Posterior cingulate gyrus (tissue), 11 donors: ENCODE measurements around the gene TEKT1.
"Not testable (repeated sequence)": the region's sequence is repeated elsewhere in the genome, so short reads cannot be mapped to it uniquely, and the experiment has no call there.

Source experiments
- DNase-seq, 10 donors: peaks; one replicate each; pipeline versions ENCODE4 v3.0.0 to v3.0.0-alpha.2; 2020 to 2021; ENCODE audit warnings: mixed read lengths in 3 of 10
- intact Hi-C: fragments of 100-400 bp; cut with DNase I; formaldehyde crosslinking; loops from one replicate; pipeline ENCODE4 v1.15.1; 2023

TEKT1 gene

GRCh38 chr17:6823011-6823442 lies 8.5 kb downstream of the TEKT1 start:
- intact Hi-C loops: no loop called here
- DNase-seq: no peak

GRCh38 chr17:6818938-6819337 lies 12.6 kb downstream of the TEKT1 start:
- intact Hi-C loops: no loop called here

GRCh38 chr17:6816368-6816767 lies 15.2 kb downstream of the TEKT1 start:
- intact Hi-C loops, DNase-seq: not testable (repeated sequence)

More at GRCh38 chr17:6818938-6819337, 12.6 kb downstream of the TEKT1 start:
- DNase-seq: no peak

- intact Hi-C loops: no loop called here
- DNase-seq: no peak
These were observed 15.8 kb downstream of the TEKT1 start for GRCh38 chr17:6815775-6816174.

- DNase-seq: no peak
- intact Hi-C loops: no loop called here
These were observed 19.2 kb downstream of the TEKT1 start for GRCh38 chr17:6812295-6812694.

- intact Hi-C loops: no loop called here
- no peak for DNase-seq
These were observed 20.0 kb downstream of the TEKT1 start for GRCh38 chr17:6811510-6811909.

- DNase-seq: no peak
- intact Hi-C loops: no loop called here
These were observed 31.0 kb downstream of the TEKT1 start for GRCh38 chr17:6800422-6801027.

GRCh38 chr17:6799738-6800137 lies 31.8 kb downstream of the TEKT1 start:
- no peak for DNase-seq
- intact Hi-C loops: no loop called here

GRCh38 chr17:6797718-6798351 lies 33.7 kb downstream of the TEKT1 start:
- intact Hi-C loops: no loop called here
- DNase-seq: no peak

- DNase-seq: no peak
- intact Hi-C loops: no loop called here
These were observed 34.5 kb downstream of the TEKT1 start for GRCh38 chr17:6796887-6797490.

GRCh38 chr17:6796017-6796886 lies 35.3 kb downstream of the TEKT1 start:
- DNase-seq: no peak
- intact Hi-C loops: no loop called here

- no peak for DNase-seq
- intact Hi-C loops: no loop called here
These were observed 37.6 kb downstream of the TEKT1 start for GRCh38 chr17:6793748-6794493.

- intact Hi-C loops: no loop called here
- DNase-seq: no peak
These were observed 42.4 kb downstream of the TEKT1 start for GRCh38 chr17:6789146-6789545.

GRCh38 chr17:6787081-6787693 lies 44.3 kb downstream of the TEKT1 start:
- intact Hi-C loops: no loop called here

GRCh38 chr17:6786618-6787017 lies 44.9 kb downstream of the TEKT1 start:
- intact Hi-C loops: no loop called here
- DNase-seq: no peak

More at GRCh38 chr17:6787081-6787693, 44.3 kb downstream of the TEKT1 start:
- DNase-seq: no peak

GRCh38 chr17:6782244-6782643 lies 49.3 kb downstream of the TEKT1 start:
- intact Hi-C loops: no loop called here
- no peak for DNase-seq

GRCh38 chr17:6780886-6781285 lies 50.6 kb downstream of the TEKT1 start:
- no peak for DNase-seq

GRCh38 chr17:6780001-6780400 lies 51.5 kb downstream of the TEKT1 start:
- DNase-seq: no peak
- intact Hi-C loops: no loop called here

More at GRCh38 chr17:6780886-6781285, 50.6 kb downstream of the TEKT1 start:
- intact Hi-C loops: no loop called here

GRCh38 chr17:6779411-6779810 lies 52.1 kb downstream of the TEKT1 start:
- DNase-seq: no peak
- intact Hi-C loops: no loop called here

GRCh38 chr17:6775871-6776405 lies 55.6 kb downstream of the TEKT1 start, which contains the start of gene FBXO39:
TSS of gene FBXO39 (plus strand) at chr17:6776215. CDS start at chr17:6779869, 3,654 bp downstream.
- intact Hi-C loops: no loop called here
- DNase-seq: peak in 1 of 10 donors; percentile 71
